T-helper 22 cell (primary cell): ENCODE measurements around the gene EED.

ENCODE experiments used
- DNase-seq: peaks from one replicate; pipeline ENCODE4 v3.0.0-alpha.2; 2020; ENCODE audit warnings: low read depth

Gene EED, protein sequence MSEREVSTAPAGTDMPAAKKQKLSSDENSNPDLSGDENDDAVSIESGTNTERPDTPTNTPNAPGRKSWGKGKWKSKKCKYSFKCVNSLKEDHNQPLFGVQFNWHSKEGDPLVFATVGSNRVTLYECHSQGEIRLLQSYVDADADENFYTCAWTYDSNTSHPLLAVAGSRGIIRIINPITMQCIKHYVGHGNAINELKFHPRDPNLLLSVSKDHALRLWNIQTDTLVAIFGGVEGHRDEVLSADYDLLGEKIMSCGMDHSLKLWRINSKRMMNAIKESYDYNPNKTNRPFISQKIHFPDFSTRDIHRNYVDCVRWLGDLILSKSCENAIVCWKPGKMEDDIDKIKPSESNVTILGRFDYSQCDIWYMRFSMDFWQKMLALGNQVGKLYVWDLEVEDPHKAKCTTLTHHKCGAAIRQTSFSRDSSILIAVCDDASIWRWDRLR

DNA sequence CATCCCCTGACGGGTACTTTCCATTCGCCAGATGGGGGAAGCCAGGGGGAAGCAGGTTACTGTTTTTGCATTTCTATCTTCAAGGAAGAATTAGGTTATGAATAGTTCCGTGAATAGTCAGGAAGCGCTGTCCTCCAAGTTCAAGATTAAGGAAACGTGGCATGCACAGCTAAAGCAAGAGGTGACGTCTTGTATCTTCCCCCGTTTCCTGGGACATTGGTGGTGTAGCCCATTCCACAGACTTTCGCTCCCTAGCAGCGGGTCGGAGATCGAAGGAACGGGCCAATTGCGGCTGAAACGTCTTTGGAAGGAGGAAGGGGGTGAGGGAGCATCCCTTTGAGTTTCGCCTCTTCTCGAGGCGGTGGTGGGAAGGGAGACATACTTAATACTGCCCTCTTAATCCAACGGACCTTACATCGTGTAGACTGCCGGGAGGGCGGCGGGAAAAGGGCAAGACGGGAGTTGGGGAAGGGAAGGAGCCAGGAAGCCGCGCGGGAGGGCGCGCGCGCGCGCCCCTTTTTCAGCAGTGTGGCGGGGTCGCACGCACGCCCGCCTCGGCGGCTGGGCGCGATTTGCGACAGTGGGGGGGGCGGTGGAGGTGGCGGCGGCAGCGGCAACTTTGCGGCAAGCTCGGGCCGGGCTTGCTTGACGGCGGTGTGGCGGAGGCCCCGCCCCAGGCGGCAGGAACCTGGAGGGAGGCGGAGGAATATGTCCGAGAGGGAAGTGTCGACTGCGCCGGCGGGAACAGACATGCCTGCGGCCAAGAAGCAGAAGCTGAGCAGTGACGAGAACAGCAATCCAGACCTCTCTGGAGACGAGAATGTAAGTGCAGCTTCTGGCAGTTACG, at the start of gene EED:
Gene EED (plus strand): TSS at position 232 of the 847 bp plus-strand sequence. CDS start 477 bp downstream, at position 709.
- DNase-seq, result peak; percentile 92

GRCh38 chr11:86194998-86195397, 49.6 kb upstream of the EED start:
- DNase-seq, result no peak

DNA sequence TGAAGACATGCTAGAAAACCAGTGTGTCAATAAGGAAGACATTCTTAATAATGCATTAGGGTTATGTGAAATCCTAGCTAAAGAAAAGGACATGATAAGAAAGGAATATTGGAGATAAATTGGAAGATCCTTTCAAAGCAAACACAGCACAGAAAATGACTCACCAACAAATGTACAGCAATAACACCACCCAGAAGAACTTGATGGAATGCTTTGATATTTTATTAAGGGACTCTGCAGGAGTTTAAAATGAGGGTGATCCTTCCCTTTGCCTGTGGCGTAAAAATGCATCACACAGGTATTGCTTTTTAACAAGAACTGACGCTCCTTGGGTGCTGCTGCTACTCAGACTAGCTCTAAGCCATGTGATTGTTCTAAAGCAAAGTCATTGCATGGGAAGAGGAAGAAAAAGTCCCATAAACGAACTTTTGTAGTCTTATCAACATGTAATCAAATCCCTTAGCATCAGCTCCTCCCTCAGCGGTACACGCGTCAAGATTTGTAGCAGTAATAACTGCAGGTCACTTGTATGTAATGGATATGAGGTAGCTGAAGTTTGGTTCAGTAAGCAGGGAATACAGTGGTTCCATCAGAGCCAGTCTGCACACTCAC, 48.4 kb upstream of the EED start:
- DNase-seq, result no peak

GRCh38 chr11:86196913-86197312, 47.6 kb upstream of the EED start:
- DNase-seq, result no peak

GRCh38 chr11:86197448-86197847, 47.1 kb upstream of the EED start:
- DNase-seq, result no peak

- no peak for DNase-seq
Measured at GRCh38 chr11:86198139-86198538, 46.4 kb upstream of the EED start.

DNA sequence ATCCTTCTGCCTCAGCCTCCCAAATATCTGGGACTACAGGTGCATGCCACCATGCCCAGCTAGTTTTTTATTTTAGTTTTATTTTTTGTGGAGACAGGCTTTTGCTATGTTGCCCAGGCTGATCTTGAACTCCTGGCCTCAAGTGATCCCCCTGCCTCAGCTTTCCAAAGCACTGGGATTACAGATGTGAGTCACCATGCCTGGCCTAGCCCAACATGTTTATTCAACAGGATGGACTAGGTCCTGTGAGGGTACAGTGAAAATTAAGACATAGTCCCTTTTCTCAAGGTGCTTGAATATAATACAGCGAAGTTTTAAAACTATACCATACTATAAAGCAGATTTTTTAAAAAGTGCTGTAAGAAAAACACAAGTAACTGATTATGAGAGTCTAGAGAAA, 45.2 kb upstream of the EED start:
- no peak for DNase-seq

- no peak for DNase-seq
Measured at GRCh38 chr11:86201371-86201884, 43.1 kb upstream of the EED start.

- no peak for DNase-seq
Measured at GRCh38 chr11:86202013-86202336, 42.6 kb upstream of the EED start.

DNA sequence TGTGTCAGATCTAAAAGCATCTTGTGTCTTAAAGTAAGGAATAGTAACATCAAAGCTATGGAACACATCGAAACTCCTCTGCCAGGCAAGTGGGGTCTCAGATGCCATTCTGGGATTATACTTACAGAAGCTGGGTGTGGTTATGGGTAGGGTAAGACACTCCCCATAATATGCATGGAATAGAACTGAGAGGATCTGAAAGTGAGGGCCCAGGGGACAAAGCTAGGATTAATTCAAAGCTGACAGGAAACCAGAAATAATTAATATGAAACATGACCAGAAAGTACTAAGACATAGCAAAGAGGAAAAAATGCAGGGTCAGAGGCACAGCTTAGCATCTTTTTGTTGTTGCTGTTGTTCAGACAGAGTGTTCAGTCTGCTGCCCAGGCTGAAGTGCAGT, 40.2 kb upstream of the EED start:
- DNase-seq, result no peak

DNA sequence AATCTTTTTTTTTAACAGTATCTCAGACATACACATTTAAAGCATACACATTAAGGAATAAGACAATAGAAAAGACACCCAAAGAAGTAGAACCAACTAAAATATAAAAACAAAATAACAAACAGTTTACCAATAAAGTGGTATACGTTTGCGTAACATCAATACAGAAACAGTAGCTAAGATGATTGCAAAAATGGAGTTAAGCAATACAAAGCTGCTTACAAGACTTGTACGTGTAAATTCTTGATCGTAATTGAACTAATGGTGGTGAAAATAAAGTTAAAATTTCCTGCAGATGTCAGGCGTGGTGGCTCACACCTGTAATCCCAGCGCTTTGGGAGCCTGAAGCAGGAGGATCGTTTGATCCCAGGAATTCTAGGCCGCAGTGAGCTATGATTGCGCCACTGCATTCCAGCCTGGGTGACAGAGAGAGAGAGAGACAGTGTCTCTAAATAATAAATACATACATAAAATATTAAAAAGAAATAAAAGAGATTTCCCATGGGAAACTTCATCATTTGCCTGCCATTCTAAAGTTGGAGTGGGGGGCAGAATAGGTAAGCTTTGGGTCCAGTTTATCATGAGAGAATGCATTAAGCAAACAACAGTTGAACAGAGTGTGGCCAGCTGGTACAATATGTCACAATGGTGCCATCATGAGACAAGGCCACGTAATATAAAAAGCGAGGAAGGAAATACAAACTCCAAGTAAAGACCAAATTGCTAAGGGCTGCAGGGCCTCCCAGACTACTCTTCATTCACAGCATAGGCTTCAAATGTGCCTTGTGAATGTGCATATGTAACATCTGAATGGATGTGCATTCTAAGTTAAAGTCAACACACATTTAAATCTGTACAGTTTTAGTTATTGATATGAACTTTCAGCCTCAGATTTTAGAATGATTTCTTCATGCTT, 38.9 kb upstream of the EED start:
- no peak for DNase-seq

DNA sequence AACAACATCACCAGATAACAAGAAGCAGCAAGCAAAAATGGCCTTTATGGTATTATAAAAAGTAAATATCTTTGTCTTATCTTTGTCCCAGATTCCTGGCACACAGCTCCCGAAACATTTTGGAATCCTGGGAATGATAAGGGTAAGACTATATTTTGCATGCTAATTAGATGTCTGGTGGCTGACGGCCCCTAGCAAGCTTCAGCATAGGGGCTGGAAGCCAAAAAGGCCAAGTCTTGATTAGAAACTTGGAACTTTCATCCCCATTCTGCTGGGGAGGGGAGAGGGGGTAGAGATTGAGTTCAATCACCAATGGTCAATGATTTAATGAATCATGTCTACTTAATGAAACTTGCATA, 38.2 kb upstream of the EED start:
- no peak for DNase-seq

DNA sequence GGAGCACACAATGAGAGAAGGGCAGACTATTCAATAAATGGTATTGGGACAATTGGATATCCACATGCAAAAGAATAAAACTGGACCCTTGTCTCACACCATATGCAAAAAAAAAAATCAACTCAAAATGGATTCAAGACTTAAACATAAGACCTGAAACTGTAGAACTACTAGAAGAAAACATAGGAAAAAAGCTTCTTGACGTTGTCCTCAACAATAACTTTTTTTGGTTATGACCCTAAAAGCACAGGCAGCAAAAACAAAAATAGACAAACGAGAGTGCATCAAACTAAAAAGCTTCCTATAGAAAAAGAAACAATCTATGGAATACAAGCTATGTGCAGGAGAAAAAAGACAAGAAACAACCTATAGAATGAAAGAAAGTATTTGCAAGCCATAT, 37.1 kb upstream of the EED start:
- no peak for DNase-seq

DNA sequence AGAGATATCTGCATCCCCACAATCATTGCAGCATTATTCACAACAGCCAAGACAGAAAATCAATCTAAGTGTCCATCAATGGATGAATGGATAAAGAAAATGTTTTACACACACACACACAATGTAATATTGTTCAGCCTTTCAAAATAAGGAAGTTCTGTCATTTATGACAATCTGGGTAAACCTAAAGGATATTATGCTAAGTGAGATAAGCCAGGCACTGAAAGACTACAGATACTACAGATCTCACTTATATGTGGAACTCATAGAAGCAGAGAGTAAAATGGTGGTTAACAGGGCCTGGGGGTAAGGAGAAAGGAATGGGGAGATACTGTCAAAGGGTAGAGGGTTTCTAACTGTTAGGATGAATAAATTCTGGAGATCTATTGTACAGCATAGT, 36.0 kb upstream of the EED start:
- DNase-seq, result no peak

GRCh38 chr11:86209806-86210657, 34.5 kb upstream of the EED start:
- DNase-seq, result no peak

DNA sequence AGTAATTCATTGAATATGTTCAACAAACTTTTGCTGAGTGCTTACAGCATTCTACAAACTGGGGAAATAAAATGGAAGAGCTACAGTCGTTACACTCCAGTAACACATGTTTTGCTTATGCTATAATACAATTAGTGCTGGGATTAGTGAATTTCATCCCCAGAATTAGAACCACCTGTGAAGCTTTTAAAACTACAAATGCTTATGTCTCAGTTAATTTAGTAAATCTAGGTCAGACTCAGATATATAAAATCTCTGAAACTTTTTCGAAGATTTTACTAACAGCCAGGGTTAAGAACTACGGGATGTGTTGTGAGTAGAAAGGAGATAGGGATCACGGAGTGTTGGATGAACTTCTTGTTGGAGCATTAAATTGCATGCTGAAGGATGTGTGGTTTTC, 33.7 kb upstream of the EED start:
- DNase-seq, result no peak

DNA sequence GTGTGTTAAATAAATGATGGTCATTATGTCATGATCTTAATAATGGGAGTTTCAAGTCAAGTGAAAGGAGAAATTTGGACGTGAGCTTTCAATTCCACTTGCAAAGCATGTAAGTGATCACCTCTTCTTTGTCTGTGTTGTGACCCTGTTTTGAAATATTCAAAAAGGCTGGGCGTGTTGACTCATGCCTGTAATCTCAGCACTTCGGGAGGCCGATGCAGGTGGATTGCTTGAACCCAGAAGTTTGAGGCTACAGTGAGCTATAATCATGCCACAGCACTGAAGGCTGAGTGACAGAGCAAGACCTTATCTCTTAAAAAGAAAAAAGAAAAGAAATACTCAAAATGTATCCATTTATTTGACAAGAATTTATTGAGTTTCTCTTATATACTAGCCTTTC, 32.9 kb upstream of the EED start:
- DNase-seq, result no peak

GRCh38 chr11:86212019-86212611, 32.4 kb upstream of the EED start:
- no peak for DNase-seq

DNA sequence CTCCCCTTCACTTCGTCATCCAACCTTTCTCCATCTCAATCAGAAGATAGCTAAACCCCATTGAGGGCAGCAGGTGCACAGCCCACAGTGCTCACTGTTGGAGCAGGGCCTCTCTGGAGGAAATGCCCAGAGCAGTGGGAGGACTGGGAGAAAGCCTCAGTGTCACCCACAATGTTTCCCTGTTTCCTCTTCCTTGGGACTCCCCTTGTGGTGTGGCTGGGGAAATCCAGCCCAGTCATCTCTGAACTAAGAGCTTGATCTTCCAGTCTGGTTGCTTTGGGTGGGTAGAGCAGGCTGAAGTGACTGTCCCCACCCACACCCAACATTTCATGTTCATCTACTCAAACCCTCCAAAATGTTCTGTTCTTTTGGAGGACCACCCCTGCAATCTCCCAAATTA, 29.8 kb upstream of the EED start:
- DNase-seq, result no peak
